HuH-7 (cell line): ENCODE results near the gene COX7C.

Source experiments
- DNase-seq: peaks from one replicate; pipeline ENCODE4 v3.0.0; 2011; ENCODE audit warnings: low spot score

Gene COX7C

GRCh38 chr5:86665984-86666760 is 48.4 kb downstream of the COX7C start:
- DNase-seq = no peak

GRCh38 chr5:86666981-86667380 is 49.2 kb downstream of the COX7C start:
- no peak for DNase-seq
